ENCODE data around the gene NCAN.
"Not testable (repeated sequence)": the region's sequence is repeated elsewhere in the genome, so short reads cannot be mapped to it uniquely, and the experiment has no call there.

The NCAN gene

GRCh38 chr19:19236173-19236572 lies 24.4 kb downstream of the NCAN start:
- H3K4me3 ChIP-seq (ENCODE audit: low read depth, low read length) = no peak overlapping the region
- TF ChIP-seq CTCF (IDR thresholded peaks at IDR 0.05; ENCODE audit: low read depth, low read length) = no peak

- no peak for TF ChIP-seq CTCF (IDR thresholded peaks at IDR 0.05; ENCODE audit: low read depth, low read length)
- H3K4me3 ChIP-seq (ENCODE audit: low read depth, low read length) = no peak overlapping the region
These were observed 26.6 kb downstream of the NCAN start for GRCh38 chr19:19238126-19238894.

GRCh38 chr19:19239675-19240074 lies 27.9 kb downstream of the NCAN start:
- no peak for TF ChIP-seq CTCF (IDR thresholded peaks at IDR 0.05; ENCODE audit: low read depth, low read length)
- H3K4me3 ChIP-seq (ENCODE audit: low read depth, low read length) = no peak overlapping the region

GRCh38 chr19:19240476-19240875 lies 28.7 kb downstream of the NCAN start:
- TF ChIP-seq CTCF (IDR thresholded peaks at IDR 0.05; ENCODE audit: low read depth, low read length) = no peak

GRCh38 chr19:19250196-19250801 lies 38.5 kb downstream of the NCAN start:
- no peak for TF ChIP-seq CTCF (IDR thresholded peaks at IDR 0.05; ENCODE audit: low read depth, low read length)
- no peak overlapping the region for H3K4me3 ChIP-seq (ENCODE audit: low read depth, low read length)

More at GRCh38 chr19:19240476-19240875, 28.7 kb downstream of the NCAN start:
- no peak overlapping the region for H3K4me3 ChIP-seq (ENCODE audit: low read depth, low read length)

GRCh38 chr19:19253409-19253808 lies 41.7 kb downstream of the NCAN start:
- not testable (repeated sequence) for H3K4me3 ChIP-seq (ENCODE audit: low read depth, low read length)

GRCh38 chr19:19256072-19256969 lies 44.6 kb downstream of the NCAN start:
- no peak overlapping the region for H3K4me3 ChIP-seq (ENCODE audit: low read depth, low read length)
- TF ChIP-seq CTCF (IDR thresholded peaks at IDR 0.05; ENCODE audit: low read depth, low read length) = no peak

Measured in WI38 (cell line).